Measurements from ENCODE around the gene ANK3.

DNA sequence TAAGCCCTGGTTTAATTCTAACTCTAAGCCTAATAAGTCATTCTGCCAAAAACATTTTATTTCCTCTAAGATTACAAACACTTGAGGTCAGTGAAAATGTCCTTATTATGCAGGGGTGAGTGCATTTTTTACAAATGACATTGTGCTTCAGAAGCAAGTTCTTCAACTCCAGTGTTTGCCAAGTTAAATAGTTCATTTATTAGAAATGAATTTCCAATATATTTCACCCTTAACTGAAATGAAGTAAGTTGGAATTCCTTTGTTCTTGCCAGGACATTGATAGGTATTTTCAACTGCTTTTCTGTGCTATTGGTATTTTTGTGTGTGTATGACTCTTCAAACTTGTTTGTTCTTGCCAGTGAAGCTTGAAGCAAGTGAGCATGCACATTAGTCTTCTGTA lies 393.8 kb downstream of the ANK3 start:
- TF ChIP-seq SMC3 (conservative IDR thresholded peaks at IDR 0.05; ENCODE audit: poor library complexity), result no peak
- TF ChIP-seq, protein P1, sequence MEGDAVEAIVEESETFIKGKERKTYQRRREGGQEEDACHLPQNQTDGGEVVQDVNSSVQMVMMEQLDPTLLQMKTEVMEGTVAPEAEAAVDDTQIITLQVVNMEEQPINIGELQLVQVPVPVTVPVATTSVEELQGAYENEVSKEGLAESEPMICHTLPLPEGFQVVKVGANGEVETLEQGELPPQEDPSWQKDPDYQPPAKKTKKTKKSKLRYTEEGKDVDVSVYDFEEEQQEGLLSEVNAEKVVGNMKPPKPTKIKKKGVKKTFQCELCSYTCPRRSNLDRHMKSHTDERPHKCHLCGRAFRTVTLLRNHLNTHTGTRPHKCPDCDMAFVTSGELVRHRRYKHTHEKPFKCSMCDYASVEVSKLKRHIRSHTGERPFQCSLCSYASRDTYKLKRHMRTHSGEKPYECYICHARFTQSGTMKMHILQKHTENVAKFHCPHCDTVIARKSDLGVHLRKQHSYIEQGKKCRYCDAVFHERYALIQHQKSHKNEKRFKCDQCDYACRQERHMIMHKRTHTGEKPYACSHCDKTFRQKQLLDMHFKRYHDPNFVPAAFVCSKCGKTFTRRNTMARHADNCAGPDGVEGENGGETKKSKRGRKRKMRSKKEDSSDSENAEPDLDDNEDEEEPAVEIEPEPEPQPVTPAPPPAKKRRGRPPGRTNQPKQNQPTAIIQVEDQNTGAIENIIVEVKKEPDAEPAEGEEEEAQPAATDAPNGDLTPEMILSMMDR (IDR thresholded peaks at IDR 0.05; ENCODE audit: poor library complexity, severe bottlenecking), result no peak
- TF ChIP-seq, protein P2, sequence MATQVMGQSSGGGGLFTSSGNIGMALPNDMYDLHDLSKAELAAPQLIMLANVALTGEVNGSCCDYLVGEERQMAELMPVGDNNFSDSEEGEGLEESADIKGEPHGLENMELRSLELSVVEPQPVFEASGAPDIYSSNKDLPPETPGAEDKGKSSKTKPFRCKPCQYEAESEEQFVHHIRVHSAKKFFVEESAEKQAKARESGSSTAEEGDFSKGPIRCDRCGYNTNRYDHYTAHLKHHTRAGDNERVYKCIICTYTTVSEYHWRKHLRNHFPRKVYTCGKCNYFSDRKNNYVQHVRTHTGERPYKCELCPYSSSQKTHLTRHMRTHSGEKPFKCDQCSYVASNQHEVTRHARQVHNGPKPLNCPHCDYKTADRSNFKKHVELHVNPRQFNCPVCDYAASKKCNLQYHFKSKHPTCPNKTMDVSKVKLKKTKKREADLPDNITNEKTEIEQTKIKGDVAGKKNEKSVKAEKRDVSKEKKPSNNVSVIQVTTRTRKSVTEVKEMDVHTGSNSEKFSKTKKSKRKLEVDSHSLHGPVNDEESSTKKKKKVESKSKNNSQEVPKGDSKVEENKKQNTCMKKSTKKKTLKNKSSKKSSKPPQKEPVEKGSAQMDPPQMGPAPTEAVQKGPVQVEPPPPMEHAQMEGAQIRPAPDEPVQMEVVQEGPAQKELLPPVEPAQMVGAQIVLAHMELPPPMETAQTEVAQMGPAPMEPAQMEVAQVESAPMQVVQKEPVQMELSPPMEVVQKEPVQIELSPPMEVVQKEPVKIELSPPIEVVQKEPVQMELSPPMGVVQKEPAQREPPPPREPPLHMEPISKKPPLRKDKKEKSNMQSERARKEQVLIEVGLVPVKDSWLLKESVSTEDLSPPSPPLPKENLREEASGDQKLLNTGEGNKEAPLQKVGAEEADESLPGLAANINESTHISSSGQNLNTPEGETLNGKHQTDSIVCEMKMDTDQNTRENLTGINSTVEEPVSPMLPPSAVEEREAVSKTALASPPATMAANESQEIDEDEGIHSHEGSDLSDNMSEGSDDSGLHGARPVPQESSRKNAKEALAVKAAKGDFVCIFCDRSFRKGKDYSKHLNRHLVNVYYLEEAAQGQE (IDR thresholded peaks at IDR 0.05; ENCODE audit: borderline replicate concordance), result no peak
